Hematopoietic multipotent progenitor cell (in vitro differentiated cells): ENCODE data around the gene RPL35. TPM values are rescaled to one million over a fixed set of nuclear protein-coding genes. Genes with fewer than 3 reads are reported as not detected.
A peak's percentile ranks its signal among the peaks of the same experiment; 100 is the strongest.

Experiments used
- DNase-seq, 3 donors: peaks; one replicate each; pipeline ENCODE4 v3.0.0-alpha.2; 2011 to 2015; ENCODE audit warnings: low read depth in 2 of 3, low spot score in 2 of 3
- total RNA-seq: library from RNA; depleted of rRNA; stranded (reverse); fragments of >200 nt; gene quantifications from one replicate; pipeline ENCODE4 v1.2.3, GENCODE V29; 2012

Gene RPL35
- total RNA-seq, 1 donor, result 1,783 TPM

GRCh38 chr9:124877021-124877782 lies 15.4 kb upstream of the RPL35 start:
- DNase-seq, result no peak

- no peak for DNase-seq
Measured at GRCh38 chr9:124875501-124875900, 13.7 kb upstream of the RPL35 start.

DNA sequence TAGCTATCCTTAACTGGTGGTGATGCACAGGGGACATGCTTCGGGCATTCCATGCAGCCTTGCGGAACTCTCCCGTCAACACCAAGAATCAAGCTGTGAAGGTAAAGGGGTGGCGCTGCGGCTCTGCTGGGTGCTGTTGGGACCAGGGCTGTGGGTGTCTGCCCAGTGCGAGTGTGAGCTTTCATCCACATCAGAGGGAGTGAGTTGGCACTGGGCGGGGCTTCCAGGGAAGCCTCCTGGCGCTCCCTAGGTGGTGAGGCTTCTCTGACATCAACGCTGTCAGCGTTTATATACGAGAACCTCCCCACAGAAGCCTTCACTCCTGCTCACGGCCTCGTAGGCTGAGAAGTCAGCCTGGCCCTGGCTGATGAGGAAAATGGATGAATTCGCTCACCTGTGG lies 11.9 kb upstream of the RPL35 start:
- DNase-seq, result no peak

- DNase-seq, result no peak
Measured at GRCh38 chr9:124871156-124871561, 9.4 kb upstream of the RPL35 start.

DNA sequence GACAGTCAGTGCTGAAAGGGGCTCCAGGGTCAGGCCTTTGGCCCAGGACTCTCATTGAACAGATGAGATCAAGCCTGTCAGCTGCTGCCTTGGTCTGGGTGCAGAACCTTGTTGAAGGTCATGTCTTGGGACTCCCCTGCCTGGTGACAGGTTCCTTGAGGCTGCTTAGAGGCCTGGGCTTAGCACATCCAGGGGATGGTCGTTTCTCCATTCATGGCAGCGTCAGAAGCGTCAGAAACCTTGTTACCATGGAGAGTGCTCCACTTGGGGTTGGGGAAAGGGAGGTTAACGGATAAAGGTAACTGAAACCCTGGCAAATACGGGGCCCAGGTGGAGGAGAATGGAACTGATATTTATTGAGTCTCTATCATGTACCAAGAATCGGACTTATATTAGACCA lies 9.0 kb upstream of the RPL35 start:
- DNase-seq, result peak in 1 of 3 donors; percentile 19

DNA sequence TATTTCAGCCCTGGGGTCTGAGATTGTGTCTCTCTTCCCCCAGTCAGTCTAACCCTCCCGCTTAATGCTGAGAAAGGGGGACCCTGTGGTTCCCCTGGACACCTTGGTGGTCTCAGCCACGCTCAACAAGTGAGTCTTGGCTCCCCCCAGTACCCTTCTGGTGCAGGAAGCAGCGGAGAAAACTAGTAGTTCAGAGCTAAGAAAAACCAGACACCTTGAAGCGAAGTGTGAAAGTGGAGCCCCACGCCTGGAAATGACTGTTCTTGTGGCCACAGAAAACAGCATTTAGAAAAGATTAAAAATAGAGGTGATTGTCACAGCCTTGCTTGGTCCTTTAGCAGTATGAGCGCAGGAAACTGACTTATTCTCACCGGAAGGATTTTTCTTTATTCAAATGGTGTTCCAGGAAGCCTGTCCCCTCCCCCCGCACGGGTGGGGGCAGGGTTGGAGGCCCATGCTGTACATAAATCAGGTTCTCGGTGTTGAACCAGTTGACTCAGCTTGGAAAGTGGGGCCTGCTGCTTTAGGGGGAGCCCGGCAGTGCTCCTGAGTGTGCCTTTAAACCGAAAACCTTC lies 8.3 kb upstream of the RPL35 start:
- DNase-seq, result peak in 2 of 3 donors; percentile 80 to 82

DNA sequence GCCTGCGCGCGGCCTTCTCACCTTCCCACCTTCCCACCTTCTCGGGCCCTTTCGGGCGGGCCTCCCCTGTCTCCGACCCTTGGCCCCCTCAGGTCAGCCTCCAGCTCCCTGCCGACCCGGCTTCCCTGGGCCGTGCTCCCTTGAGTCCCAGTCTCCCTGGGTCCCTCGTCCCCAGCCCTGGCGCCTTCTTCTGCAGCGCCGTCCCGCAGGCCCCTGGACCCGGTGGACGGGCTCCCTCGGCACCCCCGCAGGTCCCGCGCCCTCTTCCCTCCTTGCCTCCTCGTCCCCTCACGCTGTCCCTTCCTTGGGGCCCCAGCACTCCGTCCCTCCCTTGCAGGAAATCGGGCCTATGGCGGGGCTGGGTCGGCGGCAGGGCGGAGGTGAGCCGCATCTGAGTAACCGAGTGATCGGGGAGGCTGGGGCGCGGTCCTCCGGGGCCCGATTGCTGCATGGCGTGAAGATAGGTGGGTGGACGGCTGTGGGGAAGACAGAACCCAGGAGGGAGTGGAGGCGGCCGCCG lies 7.8 kb upstream of the RPL35 start:
- no peak for DNase-seq

- DNase-seq, result peak; percentile 75 to 94 (median 91)
Measured at GRCh38 chr9:124868511-124869465, 7.0 kb upstream of the RPL35 start.

GRCh38 chr9:124863371-124863871 lies 1.7 kb upstream of the RPL35 start:
- DNase-seq, result no peak

- DNase-seq, result no peak
Measured at GRCh38 chr9:124860582-124861341, 995 bp downstream of the RPL35 start.

DNA sequence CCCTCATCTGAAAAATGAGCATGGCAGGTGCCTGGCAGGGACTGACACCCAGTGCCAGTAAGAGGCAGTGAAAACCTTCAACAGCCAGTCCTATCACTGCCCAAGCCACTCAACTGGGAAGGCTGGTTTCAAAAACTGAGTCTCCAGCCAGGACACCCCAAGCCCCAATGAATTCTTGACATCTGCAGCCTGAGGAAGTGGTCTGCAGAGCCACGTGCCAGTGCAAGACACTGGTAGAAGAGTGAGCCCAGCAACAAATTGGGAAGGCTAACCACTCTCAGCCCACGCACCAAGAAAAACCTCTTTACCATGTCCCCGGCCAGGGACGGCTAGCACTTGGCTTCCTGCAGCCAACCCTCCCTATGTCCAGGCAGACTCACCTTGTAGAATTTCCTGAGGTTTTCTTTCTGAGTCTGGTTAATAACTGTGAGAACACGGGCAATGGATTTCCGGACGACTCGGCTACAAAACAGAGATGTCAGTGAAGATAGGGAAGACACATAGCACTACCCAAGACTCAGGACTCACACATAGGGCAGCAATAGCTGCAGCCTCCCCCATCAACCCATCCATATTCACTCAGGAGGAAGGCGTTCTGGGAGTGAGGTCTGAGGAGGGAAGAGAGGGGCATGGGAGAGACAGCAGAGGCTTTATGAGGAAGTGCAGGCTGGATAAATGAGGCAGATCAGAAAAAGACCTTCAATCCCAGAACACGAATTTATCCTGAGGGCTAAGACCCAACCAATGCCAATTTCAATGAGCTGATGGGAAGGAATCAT lies 1.8 kb downstream of the RPL35 start:
- DNase-seq, result no peak

GRCh38 chr9:124858330-124859046 lies 3.3 kb downstream of the RPL35 start:
- no peak for DNase-seq

- no peak for DNase-seq
Measured at GRCh38 chr9:124857533-124858162, 4.1 kb downstream of the RPL35 start.

DNA sequence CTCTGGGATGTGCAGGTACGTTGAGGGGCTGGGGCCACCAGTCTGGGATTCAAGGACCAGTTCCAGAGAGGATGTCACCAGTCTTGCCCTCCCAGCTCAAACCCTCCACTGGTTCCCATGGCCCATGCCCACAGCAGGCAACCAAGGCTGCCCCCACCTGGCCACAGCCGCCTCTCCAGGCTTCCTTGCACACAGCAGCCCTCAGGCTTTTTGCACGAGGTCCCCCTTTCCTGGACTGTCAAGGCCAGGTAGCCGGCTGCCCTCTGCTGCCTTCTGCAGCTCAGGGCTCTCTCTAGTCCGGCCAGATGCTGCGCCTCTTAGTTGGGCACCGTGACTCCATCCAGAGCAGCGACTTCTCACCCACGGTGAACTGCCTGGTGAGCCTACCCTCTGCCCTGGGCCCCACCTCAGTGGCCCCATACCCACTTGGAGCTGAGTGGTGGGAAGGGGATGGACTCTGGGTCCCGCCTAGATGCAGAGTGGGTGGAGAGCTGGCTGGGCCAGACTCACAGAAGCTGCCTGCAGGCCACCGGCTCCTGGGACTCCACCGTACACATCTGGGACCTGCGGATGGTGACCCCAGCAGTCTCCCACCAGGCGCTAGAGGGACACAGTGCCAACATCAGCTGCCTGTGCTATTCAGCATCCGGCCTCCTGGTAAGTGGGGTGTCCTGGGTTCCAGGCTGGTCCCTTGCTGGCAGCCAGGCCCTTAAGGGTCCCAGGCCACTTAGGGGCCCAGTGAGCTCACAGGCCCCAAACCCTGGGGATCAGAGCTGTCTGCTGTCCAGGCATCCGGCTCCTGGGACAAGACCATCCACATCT lies 5.6 kb downstream of the RPL35 start:
- DNase-seq, result peak in 1 of 3 donors; percentile 29

DNA sequence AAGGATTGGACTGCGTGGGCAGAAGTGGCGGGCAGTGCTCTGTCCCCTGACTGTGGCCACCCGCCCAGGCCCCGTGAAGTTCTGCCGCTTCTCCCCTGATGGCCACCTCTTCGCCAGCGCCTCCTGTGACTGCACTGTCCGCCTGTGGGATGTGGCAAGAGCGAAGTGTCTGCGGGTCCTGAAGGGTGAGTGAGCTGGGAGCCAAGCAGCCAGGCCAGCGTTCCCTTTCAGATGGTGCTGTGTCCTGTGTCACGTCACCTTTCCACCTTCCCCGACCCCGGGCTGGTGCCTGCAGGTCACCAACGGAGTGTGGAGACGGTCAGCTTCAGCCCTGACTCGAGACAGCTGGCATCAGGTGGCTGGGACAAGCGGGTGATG lies 6.2 kb downstream of the RPL35 start:
- DNase-seq, result no peak

GRCh38 chr9:124854822-124855221 lies 6.9 kb downstream of the RPL35 start:
- no peak for DNase-seq

DNA sequence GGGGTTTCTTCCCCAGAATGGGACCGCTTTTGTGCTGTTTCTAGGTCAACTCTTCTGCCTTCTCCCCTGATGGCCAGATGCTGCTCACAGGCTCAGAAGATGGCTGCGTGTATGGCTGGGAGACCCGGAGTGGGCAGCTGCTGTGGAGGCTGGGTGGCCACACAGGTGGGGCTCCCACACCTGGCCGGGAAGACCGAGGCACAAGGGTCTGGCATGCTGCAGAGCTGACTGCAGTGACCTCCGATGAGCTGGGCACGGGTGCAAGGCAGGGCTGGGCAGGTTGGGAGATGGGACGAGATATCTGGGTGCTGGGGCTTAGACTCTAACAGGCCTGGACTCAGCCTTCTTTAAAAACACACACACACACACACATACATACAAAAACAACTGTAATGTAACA lies 7.6 kb downstream of the RPL35 start:
- DNase-seq, result no peak
